NCI-H2107 treated with DMSO at 0.1 percent for 48 hours (cell line): ENCODE measurements around the gene PRR3.
A peak's percentile ranks its signal among the peaks of the same experiment; 100 is the strongest.

Source experiments
- DNase-seq: peaks from one replicate; lab custom pipeline; 2025; ENCODE audit not compliant: unreplicated experiment; lab: John Stamatoyannopoulos, UW

Gene PRR3

GRCh38 chr6:30533460-30534294, 23.4 kb upstream of the PRR3 start:
- DNase-seq, result no peak

GRCh38 chr6:30537931-30538330, 19.2 kb upstream of the PRR3 start:
- no peak for DNase-seq

GRCh38 chr6:30541515-30542403, 15.3 kb upstream of the PRR3 start:
- peak; percentile 31 for DNase-seq

GRCh38 chr6:30542404-30542725, 14.7 kb upstream of the PRR3 start:
- DNase-seq, result no peak

- DNase-seq, result no peak
Measured at GRCh38 chr6:30542915-30543314, 14.2 kb upstream of the PRR3 start.

- DNase-seq, result no peak
Measured at GRCh38 chr6:30543821-30544220, 13.3 kb upstream of the PRR3 start.

- peak; percentile 36 for DNase-seq
Measured at GRCh38 chr6:30544666-30545272, 12.3 kb upstream of the PRR3 start.

- no peak for DNase-seq
Measured at GRCh38 chr6:30547454-30547853, 9.6 kb upstream of the PRR3 start.

GRCh38 chr6:30548375-30548774, 8.7 kb upstream of the PRR3 start:
- DNase-seq, result no peak

GRCh38 chr6:30554404-30554803, 2.7 kb upstream of the PRR3 start:
- DNase-seq, result no peak

- no peak for DNase-seq
Measured at GRCh38 chr6:30554962-30555815, 1.9 kb upstream of the PRR3 start.

GRCh38 chr6:30555816-30556065, 1.4 kb upstream of the PRR3 start:
- DNase-seq, result no peak

- peak; percentile 55 for DNase-seq
Measured at GRCh38 chr6:30556066-30556905, 809 bp upstream of the PRR3 start, which contains the start of gene GNL1. Gene GNL1 (minus strand): TSS chr6:30556489. CDS start chr6:30556203, 286 bp downstream.

GRCh38 chr6:30557683-30557981, 537 bp downstream of the PRR3 start:
- DNase-seq, result no peak

- no peak for DNase-seq
Measured at GRCh38 chr6:30560930-30561329, 3.8 kb downstream of the PRR3 start.

- no peak for DNase-seq
Measured at GRCh38 chr6:30562470-30563425, 5.7 kb downstream of the PRR3 start.

- DNase-seq, result no peak
Measured at GRCh38 chr6:30564114-30564513, 7.0 kb downstream of the PRR3 start.

GRCh38 chr6:30565772-30566171, 8.7 kb downstream of the PRR3 start:
- DNase-seq, result no peak

- DNase-seq, result no peak
Measured at GRCh38 chr6:30568245-30568644, 11.2 kb downstream of the PRR3 start.
